GM19372 (cell line): ENCODE results near the gene POMC.
"Not testable (repeated sequence)": the region's sequence is repeated elsewhere in the genome, so short reads cannot be mapped to it uniquely, and the experiment has no call there.

Experiments used
- ATAC-seq: cut with Tn5 transposase; IDR thresholded peaks from one replicate; pipeline ENCODE4 v1.9.1; 2021; ENCODE audit warnings: mild to moderate bottlenecking, low read depth, moderate library complexity; ENCODE audit not compliant: unreplicated experiment

Gene POMC

GRCh38 chr2:25141120-25141519, 27.3 kb downstream of the POMC start:
- no peak for ATAC-seq

GRCh38 chr2:25140535-25140934, 27.8 kb downstream of the POMC start:
- ATAC-seq = not testable (repeated sequence)

GRCh38 chr2:25132693-25133092, 35.7 kb downstream of the POMC start:
- no peak for ATAC-seq

- ATAC-seq = no peak
Measured at GRCh38 chr2:25132299-25132635, 36.1 kb downstream of the POMC start.

- ATAC-seq = no peak
Measured at GRCh38 chr2:25131567-25132298, 36.6 kb downstream of the POMC start.

- no peak for ATAC-seq
Measured at GRCh38 chr2:25131253-25131566, 37.2 kb downstream of the POMC start.

- ATAC-seq = no peak
Measured at GRCh38 chr2:25129901-25130520, 38.4 kb downstream of the POMC start.

- no peak for ATAC-seq
Measured at GRCh38 chr2:25127646-25128045, 40.7 kb downstream of the POMC start.

GRCh38 chr2:25127071-25127470, 41.3 kb downstream of the POMC start:
- not testable (repeated sequence) for ATAC-seq

GRCh38 chr2:25125976-25126375, 42.4 kb downstream of the POMC start:
- no peak for ATAC-seq

- ATAC-seq = no peak
Measured at GRCh38 chr2:25125189-25125588, 43.2 kb downstream of the POMC start.

GRCh38 chr2:25123682-25124081, 44.7 kb downstream of the POMC start:
- no peak for ATAC-seq

- ATAC-seq = no peak
Measured at GRCh38 chr2:25122367-25122766, 46.0 kb downstream of the POMC start.

- ATAC-seq = no peak
Measured at GRCh38 chr2:25119263-25119662, 49.1 kb downstream of the POMC start.

GRCh38 chr2:25116956-25117355, 51.4 kb downstream of the POMC start:
- ATAC-seq = no peak

GRCh38 chr2:25115902-25116301, 52.5 kb downstream of the POMC start:
- no peak for ATAC-seq

- no peak for ATAC-seq
Measured at GRCh38 chr2:25115249-25115883, 53.0 kb downstream of the POMC start.

GRCh38 chr2:25112113-25112512, 56.3 kb downstream of the POMC start:
- no peak for ATAC-seq
